Colonic mucosa (tissue), 4 donors: ENCODE data around the gene MEF2B. TPM values are rescaled to one million over a fixed set of nuclear protein-coding genes. Genes with fewer than 3 reads are reported as not detected.

Experiments used
- DNase-seq: peaks from one replicate; pipeline ENCODE4 v3.0.0-alpha.2; 2020
- H3K27ac ChIP-seq: fragments of 200-600 bp; one replicate; pipeline ENCODE4 v1.8.0; 2021
- H3K27me3 ChIP-seq: fragments of 200-600 bp; one replicate; pipeline ENCODE4 v1.8.0; 2021
- H3K36me3 ChIP-seq: fragments of 200-600 bp; one replicate; pipeline ENCODE4 v1.8.0; 2021
- H3K4me1 ChIP-seq: fragments of 200-600 bp; one replicate; pipeline ENCODE4 v1.8.0; 2021; ENCODE audit warnings: mild to moderate bottlenecking
- H3K4me3 ChIP-seq: fragments of 200-600 bp; one replicate; pipeline ENCODE4 v1.8.0; 2021
- H3K9ac ChIP-seq, 2 donors: one replicate each; pipeline ENCODE4 v1.7.0; 2013; ENCODE audit warnings: control low read depth in 2 of 2, low read depth in 2 of 2, low read length in 2 of 2
- H3K9me3 ChIP-seq: fragments of 200-600 bp; one replicate; pipeline ENCODE4 v1.8.0; 2021
- intact Hi-C: fragments of 100-400 bp; cut with DNase I; formaldehyde crosslinking; loops from one replicate; pipeline ENCODE4 v1.14.1; 2022
- total RNA-seq, 2 donors: library from RNA; stranded (reverse); fragmentation: NEBNext Ultra II Directional in 1 of 2; extraction: Animal tissue kit (Norgen Biotek cat#: 25700) in 1 of 2; gene quantifications; one replicate each; pipeline ENCODE4 v1.2.1, GENCODE V29; 2021
- TF ChIP-seq, protein P1 (sequence below): fragments of 200-600 bp; IDR thresholded peaks from one replicate; pipeline ENCODE4 v1.8.0; 2022; ENCODE audit warnings: antibody characterized with exemption, mild to moderate bottlenecking
- donor health status: healthy.
- donor health status: DM: no; HTN: no; CAD: no.
- donor health status: DM: no; HTN: no; CAD: no.

The MEF2B gene
- total RNA-seq, 2 donors from 2014 or later = 1.5 to 3.9 TPM

DNA sequence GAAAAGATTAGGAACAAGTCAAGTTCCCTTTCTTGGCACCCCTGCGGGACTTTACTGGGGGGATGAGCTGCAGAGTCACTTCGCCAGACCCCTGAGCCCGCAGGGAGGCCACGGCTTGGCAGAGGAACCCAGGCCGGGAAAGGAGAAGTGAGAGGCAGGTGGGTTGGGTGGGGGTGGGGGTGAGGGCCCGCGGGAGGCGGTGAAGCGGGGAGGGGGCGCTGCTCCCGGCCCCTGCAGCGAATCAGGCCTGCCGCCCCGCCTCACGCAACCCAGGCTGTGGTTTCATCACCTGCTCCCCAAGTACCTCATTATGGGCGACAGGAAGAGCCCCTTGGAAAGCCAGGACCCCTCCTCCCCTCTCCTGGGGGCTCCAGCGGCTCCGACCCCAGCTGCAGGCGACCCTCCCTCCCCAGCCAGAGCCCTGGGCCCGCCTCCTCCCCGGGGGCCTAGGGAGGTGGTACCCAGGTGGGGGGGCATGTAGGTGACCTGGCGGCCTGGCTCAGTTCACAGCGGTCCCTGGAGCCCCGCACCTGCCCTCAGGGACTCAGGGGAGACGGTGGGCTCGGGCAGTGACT is 9.5 kb downstream of the MEF2B start:
- Histone ChIP-seq H3K4me3 (no peak overlapping the region), H3K4me1 (no peaks in the 10 kb centered on the region), H3K9ac (no peak overlapping the region), H3K36me3 (no peaks in the 10 kb centered on the region), H3K27me3 (no peaks in the 10 kb centered on the region), H3K9me3 (no peaks in the 10 kb centered on the region), H3K27ac (no peak overlapping the region)
- TF ChIP-seq, protein P1, sequence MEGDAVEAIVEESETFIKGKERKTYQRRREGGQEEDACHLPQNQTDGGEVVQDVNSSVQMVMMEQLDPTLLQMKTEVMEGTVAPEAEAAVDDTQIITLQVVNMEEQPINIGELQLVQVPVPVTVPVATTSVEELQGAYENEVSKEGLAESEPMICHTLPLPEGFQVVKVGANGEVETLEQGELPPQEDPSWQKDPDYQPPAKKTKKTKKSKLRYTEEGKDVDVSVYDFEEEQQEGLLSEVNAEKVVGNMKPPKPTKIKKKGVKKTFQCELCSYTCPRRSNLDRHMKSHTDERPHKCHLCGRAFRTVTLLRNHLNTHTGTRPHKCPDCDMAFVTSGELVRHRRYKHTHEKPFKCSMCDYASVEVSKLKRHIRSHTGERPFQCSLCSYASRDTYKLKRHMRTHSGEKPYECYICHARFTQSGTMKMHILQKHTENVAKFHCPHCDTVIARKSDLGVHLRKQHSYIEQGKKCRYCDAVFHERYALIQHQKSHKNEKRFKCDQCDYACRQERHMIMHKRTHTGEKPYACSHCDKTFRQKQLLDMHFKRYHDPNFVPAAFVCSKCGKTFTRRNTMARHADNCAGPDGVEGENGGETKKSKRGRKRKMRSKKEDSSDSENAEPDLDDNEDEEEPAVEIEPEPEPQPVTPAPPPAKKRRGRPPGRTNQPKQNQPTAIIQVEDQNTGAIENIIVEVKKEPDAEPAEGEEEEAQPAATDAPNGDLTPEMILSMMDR = no peak
- intact Hi-C loops = no loop called here
- no peak for DNase-seq

DNA sequence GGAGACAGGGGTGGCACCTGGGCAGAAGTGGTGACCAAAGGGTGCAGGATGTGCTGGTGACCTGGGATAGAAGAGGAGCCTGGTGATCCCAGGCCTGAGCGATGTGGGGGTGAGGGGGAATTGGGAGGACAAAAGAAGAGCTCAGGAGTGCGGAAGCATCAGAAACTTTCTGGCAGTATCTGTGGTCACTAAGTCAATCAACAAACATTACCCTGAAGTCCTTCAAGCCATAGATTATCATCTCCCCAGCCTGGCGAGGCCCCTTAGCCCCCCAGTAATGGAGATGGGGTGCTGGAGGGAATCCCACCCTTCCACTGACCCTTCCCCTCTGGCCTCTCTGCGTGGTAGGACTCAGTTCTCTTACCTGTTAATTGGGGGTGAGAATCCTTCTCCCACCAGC is 10.5 kb downstream of the MEF2B start:
- Histone ChIP-seq H3K9me3 (no peaks in the 10 kb centered on the region), H3K9ac (no peak overlapping the region), H3K36me3 (no peaks in the 10 kb centered on the region), H3K27me3 (no peaks in the 10 kb centered on the region), H3K27ac (no peak overlapping the region), H3K4me3 (no peak overlapping the region), H3K4me1 (no peaks in the 10 kb centered on the region)
- intact Hi-C loops = no loop called here
- DNase-seq = no peak
- TF ChIP-seq, protein P1 = no peak

DNA sequence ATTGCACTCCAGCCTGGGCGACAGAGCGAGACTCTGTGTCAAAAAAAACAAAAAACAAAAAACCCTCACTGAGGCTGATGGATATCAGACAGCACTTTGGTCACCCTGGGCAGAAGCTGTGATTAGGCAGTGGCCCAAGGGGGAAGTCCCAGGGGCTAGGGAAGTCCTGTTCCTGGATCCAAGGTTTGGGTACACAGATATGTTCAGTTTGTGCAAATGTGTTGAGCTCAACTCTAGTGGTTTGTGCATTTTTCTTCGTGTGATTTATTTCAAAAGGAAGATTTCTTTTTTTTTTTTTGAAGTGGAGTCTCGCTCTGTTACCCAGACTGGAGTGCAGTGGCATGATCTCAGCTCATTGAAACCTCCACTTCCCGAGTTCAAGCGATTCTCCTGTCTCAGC is 12.3 kb downstream of the MEF2B start:
- no peaks in the 10 kb centered on the region for H3K27me3 ChIP-seq
- intact Hi-C loops = no loop called here
- no peaks in the 10 kb centered on the region for H3K4me1 ChIP-seq
- H3K4me3 ChIP-seq = no peak overlapping the region
- H3K27ac ChIP-seq = no peak overlapping the region
- no peaks in the 10 kb centered on the region for H3K9me3 ChIP-seq
- no peaks in the 10 kb centered on the region for H3K36me3 ChIP-seq
- TF ChIP-seq, protein P1 = no peak
- H3K9ac ChIP-seq = no peak overlapping the region
- no peak for DNase-seq

DNA sequence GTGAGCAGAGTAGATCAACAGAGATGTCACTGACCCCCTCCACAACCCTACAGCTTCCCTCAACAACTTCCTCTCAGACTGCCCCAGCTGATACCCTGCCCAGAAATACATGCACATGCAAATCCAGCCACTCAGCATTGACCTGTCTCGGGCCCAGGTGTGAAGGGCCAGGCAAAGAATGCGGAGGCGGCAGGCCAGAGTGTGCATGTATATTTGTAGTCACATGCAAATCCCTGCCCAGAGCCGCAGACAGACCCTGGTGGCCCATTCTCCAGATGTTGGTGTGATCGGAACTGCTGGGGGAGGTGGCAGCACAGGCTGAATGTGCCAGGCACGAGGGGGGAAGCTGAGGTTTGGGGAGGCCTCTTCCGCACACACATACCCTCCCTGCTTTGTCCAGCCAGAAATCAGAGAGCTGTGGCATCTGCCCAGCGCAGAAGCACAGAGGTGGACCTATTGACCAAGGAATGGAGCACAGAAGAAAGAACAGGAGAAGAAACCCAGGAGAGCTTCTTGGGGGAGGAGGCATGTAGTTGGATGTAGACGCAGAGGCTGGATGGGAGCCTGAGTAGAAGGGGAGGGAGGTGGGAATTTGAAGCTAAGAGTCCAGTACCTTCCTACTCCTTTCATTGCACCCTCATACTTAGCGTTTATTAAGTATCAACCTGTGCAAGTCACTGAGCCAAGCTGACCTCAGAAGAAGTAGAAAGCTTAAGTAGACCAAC is 14.4 kb downstream of the MEF2B start:
- no peaks in the 10 kb centered on the region for H3K9me3 ChIP-seq
- no peak overlapping the region for H3K9ac ChIP-seq
- TF ChIP-seq, protein P1 = no peak
- intact Hi-C loops = no loop called here
- no peaks in the 10 kb centered on the region for H3K36me3 ChIP-seq
- H3K27me3 ChIP-seq = no peaks in the 10 kb centered on the region
- no peak overlapping the region for H3K4me3 ChIP-seq
- H3K4me1 ChIP-seq = no peaks in the 10 kb centered on the region
- no peak overlapping the region for H3K27ac ChIP-seq
- DNase-seq = no peak

DNA sequence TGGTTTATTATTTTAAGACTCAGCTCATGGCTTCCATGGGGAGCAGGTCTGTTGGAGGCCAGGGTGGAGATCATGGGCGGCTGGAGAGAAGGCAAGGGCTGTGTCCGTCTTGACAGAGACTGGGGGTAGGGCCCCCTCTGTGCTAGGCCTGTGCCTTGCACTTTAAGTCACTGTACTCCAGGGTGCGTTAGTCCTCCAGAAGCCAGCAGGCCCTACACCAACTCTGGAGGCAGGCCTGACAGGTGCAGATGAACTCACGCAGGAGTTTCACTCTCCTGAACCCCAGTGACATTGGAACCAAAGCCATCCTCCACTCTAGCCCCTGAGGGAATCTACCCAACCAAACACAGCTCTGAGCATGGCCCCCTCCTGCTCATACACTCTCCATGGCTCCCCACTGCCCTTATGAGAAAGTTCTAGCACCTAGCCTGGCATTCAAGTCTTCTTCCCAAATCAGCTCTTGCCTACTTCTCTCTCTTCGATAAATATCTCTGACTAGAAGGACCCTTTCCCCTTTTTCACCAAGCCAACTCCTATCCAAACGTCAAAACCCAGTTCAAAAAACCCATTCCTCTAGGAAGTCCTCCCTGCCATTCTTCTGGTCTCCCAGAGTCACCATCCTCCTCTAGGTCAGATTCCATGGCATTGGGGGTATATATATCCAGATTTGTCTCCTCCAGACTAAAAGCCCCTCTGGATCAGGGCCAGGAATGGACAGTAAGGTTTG is 15.1 kb downstream of the MEF2B start:
- TF ChIP-seq, protein P1 = no peak
- H3K4me1 ChIP-seq = no peaks in the 10 kb centered on the region
- H3K9me3 ChIP-seq = no peaks in the 10 kb centered on the region
- no peak for DNase-seq
- no peak overlapping the region for H3K4me3 ChIP-seq
- H3K36me3 ChIP-seq = no peaks in the 10 kb centered on the region
- H3K27ac ChIP-seq = no peak overlapping the region
- intact Hi-C loops = no loop called here
- H3K27me3 ChIP-seq = no peaks in the 10 kb centered on the region
- H3K9ac ChIP-seq = no peak overlapping the region
